Hematopoietic multipotent progenitor cell treated with erythropoietin and hydrocortisone succinate and interleukin-3 and kit ligand, for 8 days (in vitro differentiated cells): ENCODE data around the gene NMT1.

Source experiments
- DNase-seq: peaks from one replicate; pipeline ENCODE4 v3.0.0-alpha.2; 2015

NMT1 gene

DNA sequence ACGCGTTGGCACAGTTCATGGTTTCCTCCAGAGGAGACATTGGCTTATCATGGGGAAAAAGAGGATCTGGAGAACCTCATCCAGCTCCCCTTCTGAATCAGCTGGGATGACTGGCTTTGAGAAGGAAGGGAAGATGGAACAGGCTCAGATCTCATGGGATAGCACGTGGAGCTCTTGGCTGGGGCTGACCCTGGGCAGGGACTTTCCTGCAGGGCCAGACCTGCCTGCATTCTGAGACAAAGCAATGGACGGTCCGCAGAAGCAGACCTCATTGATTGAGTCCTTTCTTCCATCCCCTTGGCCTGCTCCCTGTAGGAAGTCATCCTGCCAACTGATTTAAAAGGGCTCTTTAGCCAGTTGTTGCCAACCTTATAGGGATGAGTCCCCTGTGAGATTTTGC lies 45.0 kb downstream of the NMT1 start:
- no peak for DNase-seq

DNA sequence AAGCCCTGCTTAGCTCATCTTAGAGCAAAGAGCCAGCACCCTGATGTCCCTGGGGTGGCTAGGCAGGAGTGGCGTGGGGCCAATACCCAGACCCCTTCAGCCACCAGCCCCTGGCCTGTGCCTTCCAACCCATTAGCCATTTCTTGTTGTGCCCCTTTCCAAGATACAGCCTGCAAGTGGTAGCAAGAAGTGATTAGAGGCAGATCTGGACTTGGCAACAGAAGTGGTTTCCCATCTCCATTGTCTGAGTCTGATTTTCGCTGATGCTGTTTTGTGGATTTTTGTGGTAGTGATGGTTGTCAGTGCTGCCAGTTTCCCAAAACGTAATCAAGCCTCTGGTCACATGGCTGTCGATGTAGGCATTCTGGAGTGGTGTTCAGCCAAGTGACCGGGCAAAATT lies 45.5 kb downstream of the NMT1 start:
- DNase-seq: no peak

DNA sequence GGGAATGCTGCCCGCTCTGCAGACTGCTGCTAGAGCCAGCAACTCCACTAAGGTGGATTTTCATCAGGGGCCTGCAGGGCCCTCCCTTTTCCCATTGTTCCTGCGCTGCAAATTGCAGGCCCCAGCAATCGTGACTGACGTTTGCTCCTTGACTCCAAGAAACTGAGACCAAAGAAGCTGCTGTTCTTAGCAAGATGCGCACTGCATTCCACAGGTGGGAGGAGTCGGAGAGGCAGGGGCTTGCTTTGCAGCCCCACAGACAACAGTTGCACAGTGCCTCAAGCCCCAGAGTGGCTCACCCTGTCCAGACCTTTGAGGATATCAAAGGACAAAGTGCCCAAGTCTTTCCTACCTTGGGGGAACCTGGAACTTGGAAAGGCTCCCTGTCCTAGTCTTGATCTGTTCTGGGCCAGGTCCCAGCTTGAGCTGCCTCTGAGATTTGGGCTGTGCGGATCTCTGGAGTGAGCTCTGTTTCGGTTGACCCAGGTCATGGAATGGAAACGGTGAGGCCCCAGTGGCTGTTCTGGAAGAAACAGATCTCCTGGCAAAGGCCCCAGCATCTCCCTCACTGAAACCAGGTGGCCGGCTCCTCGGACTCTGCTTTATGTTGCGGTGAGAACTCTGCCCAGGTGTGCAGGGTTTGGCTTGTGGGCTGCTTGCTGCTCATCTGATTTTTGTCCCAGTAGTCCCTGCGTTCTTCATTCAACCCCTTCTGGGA lies 46.3 kb downstream of the NMT1 start:
- DNase-seq: no peak

DNA sequence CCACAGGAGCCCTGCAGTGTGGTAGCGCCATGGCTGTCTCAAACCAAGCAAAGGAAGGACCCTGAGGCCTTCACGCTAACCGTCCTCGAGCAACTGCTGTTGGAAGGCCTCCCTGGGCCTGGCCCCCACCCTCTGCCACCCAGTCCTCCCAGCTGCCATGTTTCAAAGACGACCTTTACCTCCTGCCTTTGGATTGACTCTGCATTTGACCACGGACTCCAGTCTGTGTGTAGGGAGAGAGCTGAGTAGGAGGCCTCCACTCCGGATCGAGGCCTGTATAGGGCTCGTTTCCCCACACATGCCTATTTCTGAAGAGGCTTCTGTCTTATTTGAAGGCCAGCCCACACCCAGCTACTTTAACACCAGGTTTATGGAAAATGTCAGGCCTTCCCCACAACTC lies 46.9 kb downstream of the NMT1 start:
- DNase-seq: no peak

DNA sequence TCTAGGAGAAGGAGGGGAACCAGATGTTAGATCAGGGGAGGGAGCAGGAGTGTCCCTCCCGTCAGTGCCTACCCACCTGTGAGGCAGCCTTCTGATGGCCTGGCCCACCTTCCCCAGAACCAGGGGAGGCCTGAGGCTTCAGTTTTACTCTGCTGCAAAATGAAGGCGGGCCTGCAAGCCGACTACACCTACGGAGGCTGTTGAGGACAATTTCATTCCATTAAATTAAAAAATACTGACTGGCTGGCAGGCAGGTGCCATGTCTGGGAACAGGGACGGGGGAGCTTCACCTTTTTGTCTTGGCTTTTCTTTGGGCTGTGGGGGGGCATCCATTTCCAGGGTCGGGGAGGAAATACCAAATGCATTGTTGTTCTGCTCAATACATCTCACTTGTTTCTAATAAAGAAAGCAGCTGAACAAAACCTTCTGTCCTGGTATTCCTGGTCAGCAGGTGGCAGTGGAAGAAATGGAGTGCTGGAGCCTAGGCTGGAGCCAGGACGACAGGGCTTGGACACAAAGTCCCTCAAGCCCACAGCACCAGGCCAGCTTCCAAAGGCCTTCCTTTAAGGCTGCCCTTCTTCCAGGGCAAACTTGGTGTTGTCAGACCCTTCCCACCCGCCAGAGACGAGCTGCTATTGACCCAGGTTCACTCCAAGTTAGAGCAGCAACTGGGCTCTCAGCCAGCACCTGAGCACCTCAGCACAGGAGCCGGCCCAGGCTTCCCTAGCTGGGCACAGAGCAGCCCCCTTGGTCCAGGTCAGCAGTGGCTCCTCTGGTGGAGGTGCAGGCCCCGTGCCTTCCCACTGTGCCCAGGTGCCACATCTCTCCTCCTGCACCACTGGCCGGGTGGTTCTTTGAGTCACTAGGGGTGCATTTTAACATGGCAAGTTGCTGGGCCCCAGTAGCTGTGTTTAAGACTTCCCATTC lies 47.7 kb downstream of the NMT1 start:
- DNase-seq: no peak

DNA sequence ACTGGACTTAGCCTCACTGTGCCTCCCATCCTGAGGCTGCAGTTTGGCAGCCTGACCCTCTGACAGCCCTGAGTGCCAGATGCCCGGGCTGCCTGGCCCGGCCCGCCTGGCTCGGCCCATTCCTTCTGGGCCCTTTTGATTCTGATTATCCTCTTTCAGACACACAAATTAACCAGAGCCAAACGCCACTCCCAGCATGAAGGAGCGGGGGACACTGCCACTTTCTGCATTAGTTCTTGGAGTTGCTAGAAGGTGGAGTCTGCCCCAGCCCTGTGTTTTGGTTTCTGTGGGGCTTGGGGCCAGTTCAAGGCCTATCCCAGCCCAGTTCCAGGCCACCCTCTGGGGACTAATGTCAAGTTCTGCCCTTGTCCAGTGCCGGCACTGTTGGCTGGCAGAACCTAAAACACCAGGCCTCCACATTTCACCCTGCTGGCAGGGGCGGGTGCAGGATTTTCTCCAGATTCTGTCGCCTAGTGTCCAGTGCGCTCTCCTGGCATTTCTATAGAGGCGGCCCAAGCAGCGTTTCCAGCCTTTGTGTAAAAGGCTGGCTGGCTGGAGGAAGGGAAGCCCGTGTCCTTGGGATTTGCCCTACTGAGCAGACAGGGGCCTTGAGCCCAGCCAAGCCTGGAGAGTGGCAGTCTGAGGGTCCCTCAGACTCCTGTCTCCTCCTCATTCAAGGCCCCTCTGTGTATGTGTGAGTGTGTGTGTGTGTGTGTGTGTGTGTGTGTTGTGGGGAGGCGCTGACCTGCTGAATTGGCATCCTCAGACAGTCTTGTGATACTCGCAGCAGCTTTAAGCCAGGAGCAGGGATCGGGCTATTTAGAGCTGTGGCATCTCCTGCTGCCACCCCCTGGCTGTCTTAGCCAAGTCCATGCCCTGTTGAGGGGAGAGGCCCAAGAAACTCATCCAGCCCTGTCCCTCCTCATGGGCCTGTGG lies 49.8 kb downstream of the NMT1 start:
- DNase-seq: no peak

DNA sequence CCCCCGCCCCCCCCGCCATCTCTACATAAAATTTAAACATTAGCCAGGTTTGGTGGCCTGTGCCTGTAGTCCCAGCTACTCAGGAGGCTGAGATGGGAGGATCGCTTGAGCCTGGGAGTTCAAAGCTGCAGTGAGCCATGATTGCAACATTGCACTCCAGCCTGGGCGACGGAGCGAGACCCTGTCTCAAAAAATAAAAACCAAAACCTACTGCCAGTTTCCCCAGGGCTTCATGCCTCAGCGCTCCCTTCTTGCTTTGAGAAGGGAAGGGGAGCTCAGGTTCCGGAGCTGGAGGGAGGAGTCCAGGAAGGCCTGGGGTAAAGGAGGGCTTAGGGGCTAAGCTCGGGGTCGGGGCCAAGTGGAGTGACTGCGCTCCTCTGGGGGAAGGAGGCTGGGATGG lies 50.7 kb downstream of the NMT1 start:
- no peak for DNase-seq

DNA sequence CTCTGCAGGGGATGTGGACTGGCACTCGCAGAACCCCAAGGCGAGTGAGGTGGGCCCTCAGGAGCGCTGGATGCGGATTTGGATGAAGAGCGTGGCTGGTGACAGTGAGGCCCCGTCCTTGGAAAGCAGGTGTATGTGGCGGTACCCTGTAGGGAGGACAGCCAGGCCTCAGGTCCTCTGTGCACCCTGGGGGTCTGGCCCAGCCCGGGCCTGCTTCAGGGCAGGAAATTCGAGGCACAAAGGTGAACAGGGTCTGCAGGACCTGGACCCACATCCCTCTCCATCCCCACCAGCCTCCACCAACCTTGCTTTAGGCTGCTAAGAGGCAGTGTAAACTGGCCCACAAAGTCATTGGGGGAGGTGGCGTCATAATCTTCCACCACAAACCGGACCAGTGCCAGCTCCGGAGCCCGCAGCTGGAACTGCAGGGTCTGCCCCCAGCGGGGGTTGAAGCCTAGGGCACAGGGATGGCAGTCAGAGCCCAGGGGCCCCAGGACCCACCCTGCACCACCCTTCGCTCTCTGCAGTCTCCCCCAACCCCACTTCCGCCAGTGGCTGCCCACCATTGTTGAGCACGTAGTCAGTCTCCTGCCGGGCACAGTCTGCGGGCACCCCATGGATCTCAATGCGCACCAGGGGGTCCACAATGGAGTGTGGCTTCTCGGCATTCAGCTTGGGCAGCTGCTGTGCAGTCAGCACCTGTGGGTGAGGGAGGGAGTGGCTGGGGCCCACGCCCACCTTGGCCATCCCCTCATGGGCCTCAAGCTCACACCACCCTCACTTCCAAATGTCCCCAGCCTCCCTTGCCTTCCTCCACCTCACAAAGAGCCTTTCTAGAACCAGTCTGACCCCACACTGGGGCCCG lies 51.7 kb downstream of the NMT1 start:
- no peak for DNase-seq

DNA sequence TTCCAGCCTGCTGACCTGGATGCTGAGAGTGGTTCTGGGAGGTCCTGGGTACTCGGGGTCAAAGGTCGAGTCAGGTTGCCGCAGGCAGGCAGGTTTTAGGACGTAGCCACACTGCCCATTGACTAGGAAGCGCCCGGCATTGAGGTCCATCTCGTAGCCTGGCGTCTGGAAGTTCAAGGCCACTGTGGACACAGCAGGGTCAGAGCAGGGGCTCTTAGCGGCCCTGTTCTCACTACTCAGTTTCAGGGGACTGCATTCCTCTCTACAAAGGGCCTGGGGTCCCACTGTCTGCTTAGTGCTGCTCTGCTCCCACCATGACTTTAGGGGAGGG lies 52.3 kb downstream of the NMT1 start:
- DNase-seq: no peak

DNA sequence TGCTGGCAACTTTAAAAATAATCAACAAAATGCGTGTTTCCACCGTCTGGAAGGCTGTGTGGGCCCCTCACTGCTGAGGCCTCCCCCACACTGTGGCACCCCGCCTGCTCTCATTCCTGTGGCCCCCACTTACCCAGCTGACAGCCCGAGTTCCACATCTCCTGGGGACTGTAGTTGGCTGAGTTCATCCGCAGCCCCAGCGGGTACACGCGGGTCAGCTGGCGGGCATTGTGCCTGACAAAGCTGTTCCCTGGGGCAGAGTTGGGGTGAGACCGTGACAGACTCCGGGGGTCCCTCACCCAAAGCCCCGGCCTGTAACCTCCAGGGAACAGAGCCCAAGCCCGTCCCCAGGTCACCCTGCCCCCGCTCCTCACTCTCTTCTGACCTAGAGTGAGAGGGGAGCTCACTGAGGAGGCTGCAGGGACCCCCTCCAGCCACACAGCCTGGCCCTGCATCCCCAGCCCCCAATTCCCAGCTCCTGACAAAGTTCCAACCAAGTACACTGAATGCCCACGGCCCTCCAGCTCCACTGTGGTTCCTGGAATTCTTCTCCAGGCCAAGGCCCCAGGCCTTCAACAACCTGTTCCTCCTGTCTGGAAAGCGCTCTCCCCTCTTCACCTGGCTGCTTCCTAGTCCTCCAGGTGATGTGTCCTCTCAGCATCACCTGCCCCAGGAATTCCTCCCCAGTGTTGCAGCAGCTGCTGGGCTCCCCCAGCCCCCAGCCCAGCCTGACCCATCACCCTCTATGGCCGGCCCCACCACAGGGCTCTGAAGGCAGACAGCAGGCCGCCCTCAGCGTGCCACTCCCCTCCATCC lies 53.2 kb downstream of the NMT1 start:
- DNase-seq: no peak

DNA sequence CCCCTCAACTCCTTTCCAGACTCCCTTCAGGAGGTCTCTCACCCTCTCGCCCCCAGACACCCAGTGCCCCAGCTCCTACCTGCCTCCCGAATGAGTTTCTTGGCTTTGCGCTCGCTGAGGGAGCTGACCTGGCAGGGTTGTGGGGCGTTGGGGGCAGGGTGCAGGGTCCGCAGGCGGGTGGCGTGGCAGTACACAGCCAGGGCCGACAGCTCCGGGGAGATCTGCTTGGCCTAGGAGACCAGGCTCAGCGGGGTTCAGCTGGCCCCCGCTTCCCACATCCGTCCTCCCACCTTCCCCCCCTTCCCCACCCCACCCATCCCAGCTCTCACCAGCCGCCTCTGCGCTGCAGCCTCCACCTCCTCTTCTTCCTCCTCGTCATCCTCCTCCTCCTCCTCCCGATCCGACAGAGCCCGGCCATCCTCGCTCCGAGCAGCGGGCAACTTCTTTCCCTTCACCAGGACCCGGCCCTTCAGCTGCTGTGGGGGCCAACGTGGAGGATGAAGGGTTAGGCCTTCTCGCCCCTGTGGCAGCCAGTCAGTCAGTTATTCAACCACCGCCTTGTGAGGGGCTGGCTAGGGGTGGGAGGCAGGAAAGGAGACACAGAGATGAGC lies 54.0 kb downstream of the NMT1 start:
- DNase-seq: no peak

DNA sequence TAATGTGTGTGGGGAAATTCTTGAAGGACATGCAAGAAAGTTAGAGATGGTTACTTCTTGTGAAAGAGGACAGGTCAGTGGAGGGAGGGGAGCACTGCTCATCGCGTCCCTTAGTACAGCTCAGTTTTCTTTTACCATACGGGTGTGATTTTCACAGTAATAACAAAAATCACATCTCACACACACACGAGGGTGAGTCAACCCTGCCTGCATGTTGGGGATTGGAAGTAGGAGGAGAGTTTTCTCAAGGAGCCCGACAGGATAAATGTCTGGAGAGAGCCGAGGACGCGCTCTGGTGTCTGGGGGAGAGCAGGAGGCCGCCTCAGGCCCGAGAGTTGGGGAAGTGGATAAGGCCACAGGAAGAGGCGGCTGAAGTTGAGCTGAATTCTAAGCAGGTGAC lies 54.8 kb downstream of the NMT1 start:
- no peak for DNase-seq

DNA sequence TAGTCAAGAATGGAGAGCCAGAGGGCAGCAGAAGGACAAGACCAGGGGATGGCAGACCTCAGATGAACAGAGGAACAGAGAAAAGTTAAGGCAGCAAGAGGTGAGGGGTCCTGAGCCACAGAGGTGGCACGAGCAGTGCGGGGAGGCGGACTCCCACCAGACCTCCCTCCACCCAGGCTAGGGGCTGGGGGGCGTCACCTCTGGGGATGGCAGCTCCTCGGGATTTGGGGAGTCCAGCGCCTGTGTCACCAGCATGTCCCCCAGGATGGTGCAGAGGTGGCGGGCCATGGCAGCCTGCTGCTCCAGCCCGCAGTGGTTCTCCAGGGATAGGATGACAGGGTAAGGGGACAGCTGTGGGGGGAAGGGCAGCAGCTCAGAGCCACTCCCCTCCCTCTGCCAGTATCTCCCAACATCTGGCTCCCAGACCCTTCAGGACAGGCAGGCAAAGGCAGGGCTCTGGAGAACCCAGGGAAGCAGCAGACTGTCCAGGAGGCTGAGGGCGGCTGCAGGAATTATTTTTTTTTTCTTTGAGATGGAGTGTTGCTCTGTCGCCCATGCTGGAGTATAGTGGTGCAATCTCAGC lies 55.4 kb downstream of the NMT1 start:
- no peak for DNase-seq

DNA sequence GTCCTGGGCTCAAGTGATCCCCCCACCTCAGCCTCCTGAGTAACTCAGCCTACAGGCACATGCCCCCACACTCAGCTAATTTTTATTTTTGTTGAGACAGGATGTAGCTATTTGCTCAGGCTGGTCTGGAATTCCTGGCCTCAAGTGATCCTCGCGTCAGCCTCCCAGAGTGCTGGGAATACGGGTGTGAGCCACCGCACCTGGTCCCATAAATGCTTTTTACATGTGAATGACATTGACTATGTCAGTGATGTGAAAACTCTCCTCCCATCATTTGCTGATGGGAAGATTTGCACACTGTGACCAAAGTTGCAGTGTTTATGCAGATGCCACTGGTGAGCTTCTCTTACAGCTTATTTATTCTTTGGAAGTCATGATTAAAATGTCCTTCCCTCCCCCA lies 56.2 kb downstream of the NMT1 start:
- no peak for DNase-seq

DNA sequence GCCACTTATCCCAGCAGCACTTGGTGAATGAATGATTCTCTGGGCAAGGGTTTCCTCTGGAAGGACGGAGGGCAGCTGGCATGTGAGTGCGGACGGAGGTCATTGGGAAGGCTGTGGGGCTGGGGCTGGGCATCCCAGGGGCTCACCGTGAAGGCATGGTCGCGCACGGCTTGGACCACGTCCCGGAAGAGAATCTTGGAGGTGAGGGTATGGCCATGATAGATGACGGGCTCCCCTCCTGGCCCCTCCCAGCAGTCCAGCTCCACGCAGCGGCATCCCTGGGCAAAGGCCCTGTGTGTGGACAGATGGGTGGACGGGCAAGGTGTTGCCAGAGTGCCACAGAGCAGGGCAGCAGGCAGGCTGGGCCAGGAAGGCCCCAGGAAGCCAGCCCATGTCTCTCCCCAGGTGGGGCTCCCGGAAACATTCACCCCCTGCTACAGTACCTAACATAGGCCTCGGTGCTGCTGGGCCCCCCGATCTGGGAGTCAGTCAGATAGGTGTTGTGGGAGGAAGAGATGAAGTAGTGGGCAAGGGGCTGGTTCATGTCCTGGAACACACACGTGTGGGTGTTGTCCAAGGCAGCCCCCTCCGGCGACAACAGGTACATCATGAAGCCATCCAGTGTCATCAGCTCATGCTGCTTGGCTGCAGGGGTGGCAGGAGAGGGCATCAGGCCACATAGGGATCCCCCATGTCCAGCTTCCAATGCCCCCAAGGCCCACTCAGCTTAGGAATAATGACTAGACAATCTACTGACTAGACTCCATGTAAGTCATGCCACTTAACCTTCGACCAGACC lies 56.9 kb downstream of the NMT1 start:
- no peak for DNase-seq

DNA sequence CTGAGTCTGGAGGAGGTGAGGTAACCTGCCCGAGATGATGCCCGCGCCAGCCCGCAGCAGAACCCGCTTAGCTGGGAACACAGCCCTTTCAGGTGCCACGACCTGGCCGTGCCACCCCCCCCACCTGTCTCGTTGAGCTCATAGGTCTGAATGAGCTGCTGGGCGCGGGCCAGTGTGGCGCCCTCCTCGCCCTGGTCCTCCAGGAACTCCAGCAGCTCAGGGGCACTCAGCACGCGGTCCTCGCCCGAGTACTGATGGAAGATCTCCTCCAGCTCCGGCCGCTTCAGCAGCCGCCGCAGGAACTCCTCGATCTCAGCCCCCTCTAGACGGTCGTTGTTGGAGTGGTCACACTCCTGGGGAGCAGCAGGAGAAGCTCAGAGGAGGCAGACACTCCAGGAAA lies 57.6 kb downstream of the NMT1 start:
- DNase-seq: no peak

DNA sequence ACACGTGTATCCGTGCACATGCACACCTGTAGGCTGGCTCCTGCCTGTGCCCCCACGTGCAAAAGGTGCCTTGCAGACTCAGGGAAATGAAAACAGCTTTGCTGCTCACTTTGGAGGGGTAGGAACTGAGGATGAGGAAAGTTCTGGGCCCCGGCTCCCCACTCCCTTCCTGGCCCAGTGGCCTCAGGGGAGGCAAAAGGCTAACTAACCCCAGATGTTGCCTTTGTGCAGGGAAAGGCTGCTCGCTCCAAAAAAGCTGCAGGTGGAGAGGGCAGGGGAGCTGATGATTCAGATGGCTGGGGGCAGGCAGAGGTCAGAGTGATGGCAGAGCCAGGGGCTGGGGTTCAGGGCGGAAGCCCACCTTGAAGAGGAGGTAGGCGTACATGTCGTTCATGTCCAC lies 58.8 kb downstream of the NMT1 start:
- DNase-seq: no peak

DNA sequence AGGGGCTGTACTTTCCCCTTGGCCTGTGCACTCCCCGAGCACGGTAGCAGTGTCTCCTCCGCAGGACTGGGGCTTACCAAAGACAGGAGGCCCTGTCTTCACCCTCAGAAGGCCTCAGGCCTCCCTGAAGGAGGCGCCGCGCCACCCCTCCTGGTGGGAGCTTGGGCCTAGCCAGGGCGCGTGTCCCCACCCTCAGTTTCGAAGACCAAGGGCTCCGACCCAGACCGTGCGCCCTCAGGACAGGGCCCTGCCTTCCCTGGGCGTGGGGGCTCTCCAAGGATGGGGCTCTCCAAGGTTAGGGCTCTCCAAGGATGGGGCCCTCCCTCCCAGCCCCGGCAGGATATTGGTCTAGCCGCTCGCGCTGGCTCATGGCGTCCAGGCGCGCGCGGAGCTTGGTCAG lies 59.4 kb downstream of the NMT1 start:
- no peak for DNase-seq

DNA sequence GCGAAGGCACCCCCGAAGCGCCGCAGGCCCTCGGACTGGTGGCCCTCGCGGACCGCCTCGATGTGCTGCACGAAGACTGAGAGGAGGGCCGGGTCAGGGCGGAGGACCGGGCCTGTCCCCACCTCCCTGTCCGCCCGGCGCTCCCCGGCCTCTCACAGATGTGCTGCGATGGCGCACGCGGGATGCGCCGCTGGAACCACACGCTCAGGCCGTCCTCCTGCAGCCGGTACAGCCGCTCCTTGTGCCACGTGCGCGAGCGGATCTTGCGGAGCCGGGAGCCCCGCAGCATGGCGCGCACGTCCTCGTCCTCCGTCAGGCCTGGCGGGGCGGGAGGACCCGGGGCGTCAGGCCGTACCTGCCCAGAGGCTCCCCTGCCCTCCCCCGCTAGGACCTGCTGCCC lies 59.9 kb downstream of the NMT1 start:
- no peak for DNase-seq
